ENCODE measurements around the gene PAXX. TPM values are rescaled to one million over a fixed set of nuclear protein-coding genes. Genes with fewer than 3 reads are reported as not detected.

Gene PAXX
- polyA plus RNA-seq, 1 donor from 2014 or later, result 276 TPM

GRCh38 chr9:137037035-137037434 is 44.8 kb downstream of the PAXX start:
- H3K4me3 ChIP-seq (ENCODE audit: low read length), result no peak overlapping the region

GRCh38 chr9:137037483-137037882 is 45.3 kb downstream of the PAXX start:
- H2AFZ ChIP-seq (ENCODE audit: low read depth, low read length), result no peak overlapping the region
- no peaks in the 10 kb centered on the region for H3F3A ChIP-seq (ENCODE audit: insufficient read depth, low read length, poor library complexity, severe bottlenecking)
- no peaks in the 10 kb centered on the region for H3K27me3 ChIP-seq (ENCODE audit: insufficient read depth, low read depth, low read length)
- no peak overlapping the region for H3K4me3 ChIP-seq (ENCODE audit: low read length)
- no peak overlapping the region for H3K27ac ChIP-seq (ENCODE audit: low read length)
- no peak overlapping the region for H3K9ac ChIP-seq (ENCODE audit: low read length)
- TF ChIP-seq MXI1 (conservative IDR thresholded peaks at IDR 0.05; ENCODE audit: poor library complexity, severe bottlenecking) (no peak), TAF1 (IDR thresholded peaks at IDR 0.05; ENCODE audit: low read depth) (no peak), EZH2 (IDR thresholded peaks at IDR 0.05; ENCODE audit: borderline replicate concordance, insufficient read depth, low read length, poor library complexity, severe bottlenecking) (no peak), REST (IDR thresholded peaks at IDR 0.05; ENCODE audit: borderline replicate concordance) (no peak), SMC3 (conservative IDR thresholded peaks at IDR 0.05; ENCODE audit: poor library complexity) (no peak), POLR2AphosphoS5 (IDR thresholded peaks at IDR 0.05) (no peak), RAD21 (conservative IDR thresholded peaks at IDR 0.05) (no peak), EP300 (conservative IDR thresholded peaks at IDR 0.05; ENCODE audit: poor library complexity, severe bottlenecking) (no peak), CTCF (IDR thresholded peaks at IDR 0.05; ENCODE audit: poor library complexity, severe bottlenecking) (no peak)
- H3K36me3 ChIP-seq (ENCODE audit: insufficient read depth, low read length), result no peaks in the 10 kb centered on the region
- no peaks in the 10 kb centered on the region for H3K9me3 ChIP-seq (ENCODE audit: low read length)
- H3K9me2 ChIP-seq (ENCODE audit: insufficient read depth, low read length), result no peaks in the 10 kb centered on the region
- H3K79me2 ChIP-seq (replicated peaks; ENCODE audit: insufficient read depth, low read length), result no peaks in the 10 kb centered on the region
- H4K20me1 ChIP-seq (ENCODE audit: insufficient read depth), result no peaks in the 10 kb centered on the region
- no peak overlapping the region for H3K4me2 ChIP-seq (ENCODE audit: low read length)

More at GRCh38 chr9:137037035-137037434, 44.8 kb downstream of the PAXX start:
- H3K27me3 ChIP-seq (ENCODE audit: insufficient read depth, low read depth, low read length), result no peaks in the 10 kb centered on the region
- H4K20me1 ChIP-seq (ENCODE audit: insufficient read depth), result no peaks in the 10 kb centered on the region
- no peaks in the 10 kb centered on the region for H3K9me2 ChIP-seq (ENCODE audit: insufficient read depth, low read length)
- H3K36me3 ChIP-seq (ENCODE audit: insufficient read depth, low read length), result no peaks in the 10 kb centered on the region
- no peak overlapping the region for H3K9ac ChIP-seq (ENCODE audit: low read length)
- H3K9me3 ChIP-seq (ENCODE audit: low read length), result no peaks in the 10 kb centered on the region
- no peaks in the 10 kb centered on the region for H3F3A ChIP-seq (ENCODE audit: insufficient read depth, low read length, poor library complexity, severe bottlenecking)
- H3K79me2 ChIP-seq (replicated peaks; ENCODE audit: insufficient read depth, low read length), result no peaks in the 10 kb centered on the region
- H2AFZ ChIP-seq (ENCODE audit: low read depth, low read length), result no peak overlapping the region
- H3K4me2 ChIP-seq (ENCODE audit: low read length), result no peak overlapping the region
- H3K27ac ChIP-seq (ENCODE audit: low read length), result no peak overlapping the region
- TF ChIP-seq RAD21 (conservative IDR thresholded peaks at IDR 0.05) (no peak), POLR2AphosphoS5 (IDR thresholded peaks at IDR 0.05) (no peak), TAF1 (IDR thresholded peaks at IDR 0.05; ENCODE audit: low read depth) (no peak), SMC3 (conservative IDR thresholded peaks at IDR 0.05; ENCODE audit: poor library complexity) (no peak), EP300 (conservative IDR thresholded peaks at IDR 0.05; ENCODE audit: poor library complexity, severe bottlenecking) (no peak), CTCF (IDR thresholded peaks at IDR 0.05; ENCODE audit: poor library complexity, severe bottlenecking) (no peak)

All from neural cell (in vitro differentiated cells).